Stomach (tissue), 9 donors: Measurements from ENCODE around the gene NFIC. TPM values are rescaled to one million over a fixed set of nuclear protein-coding genes. Genes with fewer than 3 reads are reported as not detected.

Source experiments
- DNase-seq, 2 donors: peaks; one replicate each; pipeline versions ENCODE4 v3.0.0 to v3.0.0-alpha.2; 2013 to 2019
- H3K27ac ChIP-seq, 5 donors: fragments of 200-600 bp in 4 of 5; sonication (generic) in 4 of 5; one replicate each; pipeline ENCODE4 v1.5.1; 2013 to 2019; ENCODE audit warnings: mild to moderate bottlenecking in 1 of 5, moderate library complexity in 1 of 5
- H3K27me3 ChIP-seq, 3 donors: fragments of 200-600 bp; sonication (generic); one replicate each; pipeline ENCODE4 v1.5.1; 2017 to 2019; ENCODE audit warnings: mixed run types in 1 of 3
- H3K36me3 ChIP-seq, 4 donors: fragments of 200-600 bp; sonication (generic); 1 replicate in 3 of 4; 2 replicates in 1 of 4; pipeline ENCODE4 v1.5.1; 2016 to 2019
- H3K4me1 ChIP-seq, 4 donors: fragments of 200-600 bp; sonication (generic); one replicate each; pipeline ENCODE4 v1.5.1; 2016 to 2019
- H3K4me3 ChIP-seq, 4 donors: fragments of 200-600 bp; sonication (generic) in 3 of 4; one replicate each; pipeline ENCODE4 v1.5.1; 2016 to 2019; ENCODE audit warnings: mild to moderate bottlenecking in 1 of 4
- H3K9me3 ChIP-seq, 4 donors: fragments of 200-600 bp; sonication (generic); one replicate each; pipeline ENCODE4 v1.5.1; 2016 to 2019
- CTCF ChIP-seq, 7 experiments: fragments of 450-650 bp in 4 of 7; fragments of 200-600 bp in 3 of 7; sonication (generic) in 3 of 7; IDR thresholded peaks; one replicate each; pipeline ENCODE4 v1.5.1; 2016 to 2019; ENCODE audit warnings: antibody characterized with exemption in 7 of 7, control low read depth in 2 of 7, mild to moderate bottlenecking in 1 of 7
- EP300 ChIP-seq: sonication (generic); formaldehyde crosslinking; IDR thresholded peaks from one replicate; pipeline ENCODE4 v1.6.1; 2017; ENCODE audit warnings: antibody characterized with exemption
- POLR2A ChIP-seq, 4 donors: fragments of 450-650 bp; IDR thresholded peaks; one replicate each; pipeline ENCODE4 v1.6.1; 2016; ENCODE audit warnings: antibody characterized with exemption in 4 of 4, control low read depth in 2 of 4, mild to moderate bottlenecking in 1 of 4, moderate library complexity in 1 of 4
- POLR2AphosphoS5 ChIP-seq, 3 donors: sonication (generic); formaldehyde crosslinking; IDR thresholded peaks; one replicate each; pipeline ENCODE4 v1.6.1; 2016; ENCODE audit warnings: antibody characterized with exemption in 3 of 3
- WGBS, 5 donors: extraction: QIAGEN DNeasy Blood & Tissue Kit in 3 of 5; methylation state at CpG; one replicate each; pipeline versions ENCODE4 v1.1.5 to v1.1.7; 2013 to 2018; 5-methylcytosine and 5-hydroxymethylcytosine counted together
- intact Hi-C: fragments of 100-400 bp; cut with DNase I; formaldehyde crosslinking; loops from one replicate; pipeline ENCODE4 v1.15.1; 2023; ENCODE audit warnings: low total_unique reads
- polyA plus RNA-seq, 3 donors: library from polyadenylated mRNA; stranded (reverse); fragments of 200-250 nt; gene quantifications; one replicate each; pipeline ENCODE4 v1.2.3, GENCODE V29; 2013
- total RNA-seq, 5 donors: library from RNA; depleted of rRNA; stranded (reverse); fragments of >200 nt; gene quantifications; one replicate each; pipeline versions ENCODE4 v1.1.0 to v1.2.3, GENCODE V29; 2014 to 2016
- donor health status: healthy with polysubstance abuse.
- donor health status: Bipolar disorder and iron deficiency.
- donor health status: healthy.

NFIC gene
- total and polyA plus RNA-seq, 8 donors = 16.7 to 251 (median 47.8) TPM

DNA sequence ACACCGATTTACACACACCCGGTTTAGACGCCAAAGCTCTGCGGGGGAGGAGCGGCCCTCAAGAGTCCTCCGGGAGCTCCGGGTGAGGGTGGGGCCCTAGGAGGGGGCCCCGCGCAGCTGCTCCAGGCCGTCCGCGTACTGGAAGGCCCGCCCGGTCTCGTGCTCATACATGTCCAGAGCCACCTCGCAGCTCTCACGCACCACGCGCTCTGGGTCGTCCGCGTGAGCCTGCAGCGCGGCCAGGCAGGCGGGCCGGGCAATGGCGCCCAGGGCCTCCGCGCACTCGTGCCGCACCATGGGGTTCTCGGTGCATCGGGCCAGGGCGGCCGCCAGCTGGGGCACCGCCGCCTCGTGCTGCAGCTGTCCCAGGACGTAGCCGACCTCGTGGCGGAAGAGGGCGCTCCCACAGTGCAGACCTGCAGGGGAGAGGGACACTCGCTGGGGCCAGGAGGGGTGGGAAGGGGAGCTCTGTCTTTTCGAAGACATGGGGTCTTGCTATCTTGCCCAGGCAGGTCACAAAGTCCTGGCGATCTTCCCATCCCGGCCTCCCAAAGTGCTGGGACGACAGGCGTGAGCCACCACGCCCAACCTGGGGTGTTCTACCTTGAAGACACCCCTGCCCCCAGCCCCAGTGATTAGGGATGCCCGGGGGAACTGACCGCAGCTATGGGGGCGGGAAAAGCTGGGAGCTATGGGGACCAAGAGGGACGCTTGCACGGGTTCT lies 125.2 kb downstream of the NFIC start:
- TF ChIP-seq POLR2AphosphoS5 (IDR thresholded peaks at IDR 0.05) (no peak), POLR2A (IDR thresholded peaks at IDR 0.05) (no peak), EP300 (no peak), CTCF (IDR thresholded peaks at IDR 0.05) (no peak)
- peaks cover 32 to 71% (median 66%) of the 10 kb centered on the region in 4 donors for H3K36me3 ChIP-seq
- DNase-seq = no peak
- H3K27ac ChIP-seq = no peak overlapping the region
- no peaks in the 10 kb centered on the region for H3K9me3 ChIP-seq
- H3K27me3 ChIP-seq = no peaks in the 10 kb centered on the region
- peaks cover 0 to 6% (median 0%) of the 10 kb centered on the region in 4 donors for H3K4me1 ChIP-seq
- WGBS, 5 donors = 94 to 96% (median 95%) methylated on average over 34 to 55 of the region's 55 CpGs
- intact Hi-C loops = no loop called here
- no peak overlapping the region for H3K4me3 ChIP-seq

- Histone ChIP-seq H3K9me3 (no peaks in the 10 kb centered on the region), H3K27ac (no peak overlapping the region), H3K4me1 (peaks cover 0 to 6% (median 0%) of the 10 kb centered on the region in 4 donors), H3K4me3 (no peak overlapping the region), H3K36me3 (peaks cover 32 to 78% (median 70%) of the 10 kb centered on the region in 4 donors), H3K27me3 (no peaks in the 10 kb centered on the region)
- WGBS, 5 donors = 93 to 97% (median 96%) methylated on average over 8 to 45 of the region's 45 CpGs
- no peak for DNase-seq
- intact Hi-C loops = no loop called here
- no peak for TF ChIP-seq CTCF (IDR thresholded peaks at IDR 0.05)
Observed at GRCh38 chr19:3492131-3492839, 125.9 kb downstream of the NFIC start.

GRCh38 chr19:3492919-3493318 lies 126.5 kb downstream of the NFIC start:
- intact Hi-C loops = no loop called here
- peaks cover 32 to 84% (median 72%) of the 10 kb centered on the region in 4 donors for H3K36me3 ChIP-seq
- WGBS, 5 donors = 89 to 95% (median 93%) methylated on average over 16 of the region's 16 CpGs
- no peak overlapping the region for H3K4me3 ChIP-seq
- H3K27me3 ChIP-seq = no peaks in the 10 kb centered on the region
- no peak for DNase-seq
- H3K9me3 ChIP-seq = no peaks in the 10 kb centered on the region
- no peak overlapping the region for H3K27ac ChIP-seq
- no peak for TF ChIP-seq CTCF (IDR thresholded peaks at IDR 0.05)
- TF ChIP-seq POLR2AphosphoS5 (IDR thresholded peaks at IDR 0.05) = no peak
- TF ChIP-seq EP300 = no peak
- TF ChIP-seq POLR2A (IDR thresholded peaks at IDR 0.05) = no peak
- H3K4me1 ChIP-seq = peaks cover 0 to 6% (median 3%) of the 10 kb centered on the region in 4 donors

GRCh38 chr19:3493651-3494050 lies 127.3 kb downstream of the NFIC start:
- intact Hi-C loops = no loop called here
- DNase-seq = no peak
- Histone ChIP-seq H3K4me3 (no peak overlapping the region), H3K4me1 (peaks cover 0 to 10% (median 4%) of the 10 kb centered on the region in 4 donors), H3K9me3 (no peaks in the 10 kb centered on the region), H3K27me3 (no peaks in the 10 kb centered on the region), H3K27ac (no peak overlapping the region), H3K36me3 (peaks cover 32 to 86% (median 72%) of the 10 kb centered on the region in 4 donors)
- WGBS, 5 donors = 89 to 98% (median 95%) methylated on average over 10 to 14 of the region's 14 CpGs
- TF ChIP-seq POLR2AphosphoS5 (IDR thresholded peaks at IDR 0.05) = no peak
- no peak for TF ChIP-seq POLR2A (IDR thresholded peaks at IDR 0.05)
- no peak for TF ChIP-seq CTCF (IDR thresholded peaks at IDR 0.05)
- no peak for TF ChIP-seq EP300
